ENCODE results near the gene PROM2.

Gene PROM2

GRCh38 chr2:95308426-95308990 lies 34.3 kb downstream of the PROM2 start:
- DNase-seq: no peak

DNA sequence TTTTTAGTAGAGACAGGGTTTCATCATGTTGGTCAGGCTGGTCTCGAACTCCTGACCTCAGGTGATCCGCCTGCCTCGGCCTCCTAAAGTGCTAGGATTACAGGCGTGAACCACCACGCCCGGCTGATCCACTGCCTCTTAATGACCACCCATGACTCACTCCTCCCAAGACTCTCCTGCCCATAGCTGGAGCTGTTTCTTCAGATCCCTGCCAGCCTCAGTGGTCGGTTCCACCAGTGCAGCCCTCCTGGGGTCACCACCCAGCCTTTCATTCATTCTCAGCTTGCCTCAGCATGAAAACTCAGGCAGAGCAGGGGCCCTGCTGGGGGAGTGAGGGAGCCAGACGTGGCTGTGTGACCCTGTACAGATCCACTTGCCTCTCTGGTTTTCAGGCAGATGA lies 35.4 kb downstream of the PROM2 start:
- no peak for DNase-seq

DNA sequence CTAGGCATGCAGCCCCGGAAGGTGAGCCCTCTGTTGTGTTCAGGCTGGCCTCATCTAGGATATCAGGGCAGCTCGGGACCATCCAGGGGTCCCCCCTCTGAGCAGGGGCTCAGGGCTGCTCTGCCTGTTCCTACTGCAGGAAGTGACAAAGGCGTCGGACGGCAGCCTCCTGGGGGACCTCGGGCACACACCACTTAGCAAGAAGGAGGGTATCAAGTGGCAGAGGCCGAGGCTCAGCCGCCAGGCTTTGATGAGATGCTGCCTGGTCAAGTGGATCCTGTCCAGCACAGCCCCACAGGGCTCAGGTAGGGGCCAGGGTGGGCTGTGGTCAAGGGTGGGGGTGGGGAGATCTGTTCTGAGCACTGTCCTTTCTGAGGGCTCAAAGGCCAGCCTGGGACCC lies 36.0 kb downstream of the PROM2 start:
- DNase-seq: no peak

DNA sequence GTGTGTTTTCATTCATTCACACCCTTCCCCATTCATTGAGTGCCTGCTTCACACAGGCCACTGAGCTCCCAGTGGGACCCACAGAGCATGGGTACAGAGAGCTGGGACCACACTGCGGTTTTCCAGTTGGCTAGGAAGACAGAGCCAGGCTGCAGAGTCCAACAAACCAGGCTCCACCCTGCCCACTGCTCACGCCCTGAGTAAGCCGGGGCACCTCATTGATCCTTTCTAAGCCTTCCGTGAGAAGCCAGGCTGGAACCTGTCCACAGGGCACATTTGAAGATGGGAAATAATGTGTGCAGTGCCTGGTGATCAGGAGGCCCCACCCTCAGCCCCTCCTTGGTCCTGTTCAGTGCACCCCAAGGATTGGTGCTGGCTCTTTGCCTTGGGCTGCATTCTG lies 36.4 kb downstream of the PROM2 start:
- no peak for DNase-seq

GRCh38 chr2:95311815-95312542 lies 37.7 kb downstream of the PROM2 start:
- no peak for DNase-seq

GRCh38 chr2:95312543-95313201 lies 38.4 kb downstream of the PROM2 start:
- DNase-seq: no peak

GRCh38 chr2:95313296-95314131 lies 39.3 kb downstream of the PROM2 start:
- no peak for DNase-seq

DNA sequence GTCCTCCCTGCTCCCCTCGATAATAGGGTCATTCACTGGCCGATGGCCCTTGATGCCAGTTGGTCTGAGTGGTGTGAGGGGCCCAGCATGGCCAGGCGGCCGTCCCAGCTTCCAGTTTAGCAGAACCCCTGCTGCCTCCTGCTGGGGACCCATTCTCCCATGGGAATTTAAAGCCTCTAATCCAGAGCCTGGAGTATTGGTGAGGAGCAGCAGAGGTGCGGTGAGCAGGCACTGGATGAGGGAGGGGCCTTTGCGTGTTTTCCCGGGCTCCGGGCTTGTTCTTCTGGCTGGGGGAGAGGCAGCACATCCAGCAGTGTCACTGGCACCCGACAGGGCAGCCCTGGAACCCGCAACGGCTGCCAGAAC lies 40.3 kb downstream of the PROM2 start:
- DNase-seq: no peak

DNA sequence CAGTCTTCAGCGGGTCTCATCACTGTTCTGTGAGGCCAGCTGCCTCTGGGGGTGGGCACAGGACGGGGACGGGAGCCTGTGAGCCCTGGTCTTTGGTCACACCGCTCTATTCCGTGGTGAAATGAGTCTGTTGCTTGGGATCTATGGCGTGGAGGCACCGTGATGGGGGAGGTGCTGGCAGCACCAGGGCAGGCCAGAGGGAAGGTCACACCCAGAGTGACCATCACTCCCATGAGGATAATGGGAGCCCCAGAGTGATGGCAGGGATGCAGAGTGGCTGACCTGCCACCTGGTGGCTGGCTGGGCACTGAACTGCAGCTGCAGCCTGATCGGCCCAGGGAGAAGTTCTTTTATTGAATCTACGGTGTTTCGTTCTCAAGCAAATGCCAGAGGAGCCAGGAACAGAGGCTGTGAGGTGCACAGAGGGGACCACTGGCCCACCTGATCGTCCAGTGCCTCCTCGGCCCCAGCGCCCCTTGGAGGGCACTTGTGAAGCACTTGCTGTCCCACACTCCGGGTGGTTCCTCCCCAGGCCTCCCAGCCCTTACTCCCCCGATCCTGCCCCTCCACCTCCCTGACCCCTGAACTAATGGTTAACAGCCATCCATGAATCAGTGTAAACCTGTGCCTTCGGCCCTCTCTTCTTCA lies 40.8 kb downstream of the PROM2 start:
- peak; percentile 13 to 32 for DNase-seq

DNA sequence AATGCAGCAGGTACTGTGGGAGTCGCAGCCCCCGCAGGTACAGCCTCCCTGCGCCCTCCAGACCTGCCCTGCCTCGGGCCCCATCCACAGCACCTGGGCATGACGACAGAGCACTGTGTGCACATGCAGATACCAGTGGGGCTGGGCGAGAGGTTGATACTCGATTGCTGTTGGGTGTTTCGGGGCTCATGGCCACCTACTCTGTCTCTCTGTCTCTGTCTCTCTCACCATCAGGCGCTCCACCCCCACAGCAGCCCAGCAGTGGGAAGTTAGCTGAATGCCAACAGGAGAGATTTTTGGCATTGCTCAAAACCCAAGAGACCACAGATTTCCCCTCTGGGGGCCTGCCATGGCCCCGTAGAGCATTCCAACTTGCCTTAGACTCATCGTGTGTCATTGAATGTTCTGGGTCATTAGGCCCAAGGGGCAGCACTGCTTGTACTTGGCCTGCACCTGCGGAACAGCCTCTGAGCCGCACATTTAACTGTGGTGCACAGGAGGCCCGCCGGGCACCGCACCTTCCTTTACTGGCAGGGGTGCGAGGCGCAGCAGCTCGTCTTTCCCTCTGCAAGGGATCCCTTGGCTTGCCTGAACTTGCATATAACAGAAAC lies 41.7 kb downstream of the PROM2 start:
- no peak for DNase-seq

- peak; percentile 24 to 26 for DNase-seq
Measured at GRCh38 chr2:95316466-95317122, 42.3 kb downstream of the PROM2 start.

DNA sequence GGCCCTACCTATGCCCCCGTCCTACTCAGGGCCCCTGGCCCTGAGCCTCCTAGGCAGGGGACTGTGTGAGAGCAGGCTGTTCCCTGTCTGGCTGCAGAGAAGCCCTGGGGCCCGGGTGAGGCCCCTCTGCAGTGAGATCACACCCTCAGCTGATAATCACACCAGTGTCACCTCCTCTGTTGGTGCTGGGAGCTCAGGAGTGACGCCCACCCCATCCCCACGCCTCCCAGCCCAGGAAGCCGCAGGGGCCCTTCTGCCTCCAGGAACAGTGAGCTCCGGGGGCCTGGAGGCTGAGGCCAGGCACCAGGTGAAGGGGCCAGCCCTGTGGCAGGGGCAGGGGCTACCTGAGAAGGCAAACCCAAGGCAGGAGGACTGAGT lies 42.9 kb downstream of the PROM2 start:
- no peak for DNase-seq

DNA sequence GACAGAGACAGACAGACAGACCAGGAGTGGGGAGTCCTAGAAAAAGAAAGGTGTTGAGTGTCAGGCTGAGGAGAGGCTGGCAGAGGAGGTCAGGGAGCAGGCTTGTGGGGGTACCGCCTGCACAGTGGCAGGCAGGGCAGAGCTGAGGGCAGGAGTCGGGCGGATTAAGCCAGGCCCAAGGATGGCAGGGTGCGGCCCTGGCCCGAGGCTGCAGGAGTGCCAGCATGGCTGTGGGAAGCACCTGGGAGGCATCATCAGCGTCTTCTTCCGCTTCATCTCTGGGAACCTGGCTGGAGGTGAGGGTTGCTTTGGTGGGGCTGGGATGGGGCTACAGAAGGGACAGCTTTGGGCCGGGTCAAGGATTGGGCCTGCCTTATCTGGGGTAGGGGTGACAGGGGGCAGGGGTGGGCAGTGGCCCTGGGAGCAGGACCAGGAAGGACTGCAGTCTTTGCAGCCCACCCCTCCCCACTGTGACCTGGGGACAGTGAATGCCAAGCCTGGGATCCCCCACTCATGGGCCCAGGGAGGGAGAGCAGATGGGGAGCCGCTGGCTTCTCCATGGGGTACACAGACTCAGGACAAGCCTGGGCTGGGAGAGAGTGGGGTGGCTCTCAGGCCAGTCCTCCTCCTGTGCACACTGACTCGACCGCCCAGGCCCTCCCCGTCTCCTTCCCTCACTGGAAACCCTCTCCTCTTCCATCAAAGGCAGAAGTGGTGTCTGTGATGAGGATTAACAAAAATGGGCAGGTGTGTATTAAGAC lies 43.6 kb downstream of the PROM2 start:
- no peak for DNase-seq

- DNase-seq: no peak
Measured at GRCh38 chr2:95318431-95319220, 44.4 kb downstream of the PROM2 start.

- no peak for DNase-seq
Measured at GRCh38 chr2:95319481-95320343, 45.5 kb downstream of the PROM2 start.

DNA sequence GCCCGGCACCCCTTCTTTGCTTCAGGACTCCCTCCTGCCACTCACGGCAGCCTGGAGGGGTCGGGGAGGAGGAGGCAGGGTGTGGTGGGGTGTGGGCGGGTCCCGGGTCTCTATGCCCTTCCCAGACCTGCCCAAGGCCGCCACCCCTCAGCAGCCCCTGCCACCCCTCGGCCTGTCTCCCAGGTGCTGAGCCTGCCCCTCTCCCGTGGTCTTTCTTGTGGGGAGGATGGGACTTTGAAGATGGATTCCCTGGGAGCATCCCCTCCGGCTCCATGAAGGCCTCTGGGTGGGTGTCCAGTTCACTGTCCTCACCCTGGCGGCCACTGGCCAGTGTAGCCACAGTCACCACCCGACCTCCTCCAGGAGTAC lies 46.1 kb downstream of the PROM2 start:
- DNase-seq: no peak

GRCh38 chr2:95320986-95321767 lies 46.9 kb downstream of the PROM2 start:
- DNase-seq: no peak

DNA sequence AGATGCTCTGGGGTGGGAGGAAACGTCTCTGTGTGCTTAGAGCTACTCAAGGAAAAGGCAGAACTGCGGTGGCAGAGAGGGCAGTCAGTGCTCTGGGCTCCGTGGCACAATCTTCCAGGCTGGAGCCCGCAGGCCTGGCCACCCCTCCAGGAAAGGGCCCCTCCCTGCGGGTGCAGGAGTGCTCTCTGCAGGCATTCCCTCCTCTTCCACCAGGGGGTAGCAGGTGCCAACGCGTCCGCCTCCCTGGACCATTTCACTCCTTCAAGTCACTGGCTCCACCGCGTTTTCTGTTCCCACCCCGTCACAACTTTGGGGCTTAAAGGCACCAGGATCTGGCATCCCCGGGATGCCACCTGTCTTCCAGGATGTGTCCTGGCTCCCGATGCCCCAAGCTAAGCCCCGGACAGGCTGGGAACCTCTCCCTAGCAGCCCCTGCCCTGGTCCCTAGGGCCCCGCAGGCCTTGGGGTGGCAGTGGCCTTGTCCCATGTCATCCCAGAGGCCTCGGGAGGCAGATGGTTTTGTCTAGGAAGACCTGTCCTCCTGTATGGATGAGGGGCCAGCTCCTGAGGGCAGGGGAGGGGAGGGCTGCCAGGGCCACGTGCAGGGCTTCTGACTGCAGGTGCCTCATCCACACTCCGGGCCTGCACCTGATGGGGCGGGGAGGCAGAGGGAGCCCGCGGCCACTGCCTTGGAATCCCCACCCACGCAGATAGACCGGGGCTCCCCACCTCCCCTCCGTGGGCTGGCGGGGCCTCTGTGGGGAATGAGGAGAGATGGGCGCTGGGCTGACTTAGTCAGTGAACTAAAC lies 49.3 kb downstream of the PROM2 start:
- DNase-seq: no peak
